ENCODE results near the gene ZNF385A. TPM values are rescaled to one million over a fixed set of nuclear protein-coding genes. Genes with fewer than 3 reads are reported as not detected.

ZNF385A gene
- total and polyA plus RNA-seq, 2 of the 4 experiments (the other 2 are of a cell fraction) = 0.36 to 2.5 TPM

DNA sequence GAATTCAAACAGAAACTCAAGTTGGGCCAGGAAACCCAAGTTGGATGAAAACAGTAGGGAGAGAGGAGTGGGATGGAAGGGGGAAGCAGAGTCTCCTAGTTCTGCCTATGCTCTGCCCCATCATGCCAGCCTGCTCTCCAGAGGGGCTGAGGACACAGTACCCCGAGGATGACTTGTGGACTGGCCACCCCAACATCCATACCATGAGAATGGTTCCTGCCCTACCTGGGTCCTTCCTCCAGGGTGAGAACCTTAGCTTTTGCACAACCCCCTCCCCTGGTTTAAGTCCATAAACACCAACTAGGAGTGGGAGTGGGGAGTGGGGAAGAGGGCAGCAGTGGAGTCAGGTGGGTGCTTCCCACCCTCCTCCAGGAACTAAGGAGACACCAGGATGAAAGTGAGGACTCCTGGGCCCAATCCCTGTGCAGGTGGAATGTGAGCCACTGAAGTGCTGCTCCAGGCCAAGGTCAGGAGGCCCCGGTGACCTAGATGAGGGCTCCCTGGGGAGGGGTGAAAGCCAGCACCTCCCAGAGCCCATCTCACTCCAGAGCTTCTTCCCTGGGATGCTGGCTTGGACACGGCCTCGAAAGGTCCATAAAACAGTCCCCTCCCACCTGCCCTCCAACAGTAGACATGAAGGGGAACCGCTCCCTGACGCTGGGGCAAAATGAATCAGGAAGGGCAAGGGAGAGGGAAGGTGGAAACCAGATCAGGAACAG, 6.6 kb downstream of the ZNF385A start (continued):
- no peak for TF ChIP-seq MAFK (IDR thresholded peaks at IDR 0.05; ENCODE audit: low read depth, low read length)
- TF ChIP-seq RFX5 (IDR thresholded peaks at IDR 0.05; ENCODE audit: low read depth, low read length) = no peak

DNA sequence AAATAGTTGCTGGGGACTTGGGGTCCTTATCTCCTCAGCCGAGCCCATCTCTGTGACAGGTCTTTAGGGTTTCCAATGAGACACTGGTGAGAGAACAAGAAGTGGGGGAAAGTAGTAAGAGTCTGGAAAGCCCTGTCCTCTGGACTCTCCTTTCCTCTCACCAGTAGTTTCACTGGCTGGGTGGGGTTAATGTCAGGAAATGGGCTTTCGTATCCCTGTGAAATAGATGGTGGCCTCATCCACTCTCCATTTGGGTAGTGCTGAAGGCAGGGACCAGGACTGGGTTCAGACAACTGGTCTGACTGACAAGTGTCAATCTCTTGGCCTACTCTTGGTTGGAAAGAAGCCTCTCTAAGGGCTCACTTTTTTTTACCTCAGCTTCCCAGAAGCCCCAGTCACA, 7.5 kb downstream of the ZNF385A start:
- H2BK120ac ChIP-seq (ENCODE audit: low read depth, low read length) = no peak overlapping the region
- no peaks in the 10 kb centered on the region for H3K27me3 ChIP-seq (ENCODE audit: control insufficient read depth, insufficient read depth, low read length)
- H2AK9ac ChIP-seq (replicated peaks; ENCODE audit: low read depth, low read length, poor library complexity) = no peak overlapping the region
- no peak overlapping the region for H4K5ac ChIP-seq (ENCODE audit: low read depth, low read length)
- H2BK5ac ChIP-seq (ENCODE audit: low read depth, low read length, poor library complexity, severe bottlenecking) = no peak overlapping the region
- no peak overlapping the region for H3K4ac ChIP-seq (ENCODE audit: low read depth, low read length)
- H4K91ac ChIP-seq (ENCODE audit: insufficient read depth, low read depth, low read length) = no peak overlapping the region
- no peak overlapping the region for H3K9ac ChIP-seq (ENCODE audit: low read depth, low read length)
- intact Hi-C loops (cut with micrococcal nuclease) = no loop called here
- TF ChIP-seq MAZ (IDR thresholded peaks at IDR 0.05; ENCODE audit: borderline replicate concordance, low read depth, low read length) (no peak), CHD1 (IDR thresholded peaks at IDR 0.05; ENCODE audit: low read depth, low read length) (no peak), CEBPB (IDR thresholded peaks at IDR 0.05; ENCODE audit: low read depth, low read length) (no peak), MAFK (IDR thresholded peaks at IDR 0.05; ENCODE audit: low read depth, low read length) (no peak)
- TF ChIP-seq, protein P1, sequence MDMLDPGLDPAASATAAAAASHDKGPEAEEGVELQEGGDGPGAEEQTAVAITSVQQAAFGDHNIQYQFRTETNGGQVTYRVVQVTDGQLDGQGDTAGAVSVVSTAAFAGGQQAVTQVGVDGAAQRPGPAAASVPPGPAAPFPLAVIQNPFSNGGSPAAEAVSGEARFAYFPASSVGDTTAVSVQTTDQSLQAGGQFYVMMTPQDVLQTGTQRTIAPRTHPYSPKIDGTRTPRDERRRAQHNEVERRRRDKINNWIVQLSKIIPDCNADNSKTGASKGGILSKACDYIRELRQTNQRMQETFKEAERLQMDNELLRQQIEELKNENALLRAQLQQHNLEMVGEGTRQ (IDR thresholded peaks at IDR 0.05; ENCODE audit: low read depth, low read length) = no peak
- TF ChIP-seq, protein P2, sequence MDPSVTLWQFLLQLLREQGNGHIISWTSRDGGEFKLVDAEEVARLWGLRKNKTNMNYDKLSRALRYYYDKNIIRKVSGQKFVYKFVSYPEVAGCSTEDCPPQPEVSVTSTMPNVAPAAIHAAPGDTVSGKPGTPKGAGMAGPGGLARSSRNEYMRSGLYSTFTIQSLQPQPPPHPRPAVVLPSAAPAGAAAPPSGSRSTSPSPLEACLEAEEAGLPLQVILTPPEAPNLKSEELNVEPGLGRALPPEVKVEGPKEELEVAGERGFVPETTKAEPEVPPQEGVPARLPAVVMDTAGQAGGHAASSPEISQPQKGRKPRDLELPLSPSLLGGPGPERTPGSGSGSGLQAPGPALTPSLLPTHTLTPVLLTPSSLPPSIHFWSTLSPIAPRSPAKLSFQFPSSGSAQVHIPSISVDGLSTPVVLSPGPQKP (IDR thresholded peaks at IDR 0.05; ENCODE audit: borderline replicate concordance, low read depth, low read length) = no peak
- peaks cover 4% of the 10 kb centered on the region; the same call in 1 of the 2 replicates for H4K20me1 ChIP-seq (ENCODE audit: insufficient read depth, low read length)
- no peak overlapping the region; the same call in 1 of the 2 replicates for H3K23ac ChIP-seq (ENCODE audit: low read depth, low read length)
- H2BK15ac ChIP-seq (ENCODE audit: low read depth, low read length) = no peak overlapping the region
- H3K18ac ChIP-seq (ENCODE audit: low read depth, low read length) = no peak overlapping the region
- H3K27ac ChIP-seq (ENCODE audit: insufficient read depth, low read length) = no peak overlapping the region
- H3K4me3 ChIP-seq (ENCODE audit: insufficient read depth, low read depth, low read length) = no peak overlapping the region
- in situ Hi-C loops (cut with MboI; ENCODE audit: low sequenced_read_pairs) = loop anchor here (10.0 kb wide), 1 partner anchor 382 kb away; no protein-coding TSS in a partner anchor
- H2AK5ac ChIP-seq (ENCODE audit: low read depth, low read length) = no peak overlapping the region
- H3K79me1 ChIP-seq (ENCODE audit: low read depth in 1 of 2, low read length in 2 of 2) = peaks cover 0 to 6% of the 10 kb centered on the region in 2 experiments; a peak in 1 of 4 replicates
- CTCF ChIA-PET = no interaction called here
- no TSS peak for BruUV-seq (replicated peaks)
- DNase-seq = no peak
- WGBS, 2 experiments (ENCODE audit: extremely low coverage in 2 of 2, insufficient read length in 1 of 2) = no CpG with 5 or more reads among the region's 2 CpGs
- H3K9me3 ChIP-seq (ENCODE audit: control insufficient read depth, insufficient read depth, low read length) = no peaks in the 10 kb centered on the region
- no peak overlapping the region for H2BK20ac ChIP-seq (ENCODE audit: low read depth, low read length)
- no peak overlapping the region for H4K8ac ChIP-seq (ENCODE audit: low read depth in 2 of 2, low read length in 2 of 2)
- H3K4me2 ChIP-seq (ENCODE audit: low read depth, low read length) = no peak overlapping the region
- POLR2A ChIA-PET (ENCODE audit: unreplicated experiment) = no interaction called here
- peaks cover 6% of the 10 kb centered on the region; the same call in 1 of the 2 replicates for H3K4me1 ChIP-seq (ENCODE audit: control insufficient read depth, insufficient read depth, low read length)
- no peak overlapping the region for H3K14ac ChIP-seq (replicated peaks; ENCODE audit: low read depth, low read length)
- dilution Hi-C loops (cut with HindIII; ENCODE audit: low sequenced_read_pairs, unreplicated experiment) = no loop called here
- H2AFZ ChIP-seq (replicated peaks; ENCODE audit: low read length, poor library complexity) = no peak overlapping the region
- no peak for ATAC-seq (ENCODE audit: low read depth)
- no peak overlapping the region for H3K56ac ChIP-seq (ENCODE audit: extremely low read depth, insufficient read depth, low read length)
- no peaks in the 10 kb centered on the region; the same call in 1 of the 2 replicates for H3K9me1 ChIP-seq (ENCODE audit: insufficient read depth, low read length)
- peaks cover 1% of the 10 kb centered on the region; the same call in 1 of the 2 replicates for H3K36me3 ChIP-seq (ENCODE audit: control insufficient read depth, insufficient read depth, low read length)
